ENCODE data around the gene CERS6. TPM values are rescaled to one million over a fixed set of nuclear protein-coding genes. Genes with fewer than 3 reads are reported as not detected.

The CERS6 gene
- total and polyA plus RNA-seq, 10 of the 15 experiments (the other 5 are each of a cell fraction or from before 2014, with no cell fraction given), result 1.3 to 20.4 (median 14.1) TPM

DNA sequence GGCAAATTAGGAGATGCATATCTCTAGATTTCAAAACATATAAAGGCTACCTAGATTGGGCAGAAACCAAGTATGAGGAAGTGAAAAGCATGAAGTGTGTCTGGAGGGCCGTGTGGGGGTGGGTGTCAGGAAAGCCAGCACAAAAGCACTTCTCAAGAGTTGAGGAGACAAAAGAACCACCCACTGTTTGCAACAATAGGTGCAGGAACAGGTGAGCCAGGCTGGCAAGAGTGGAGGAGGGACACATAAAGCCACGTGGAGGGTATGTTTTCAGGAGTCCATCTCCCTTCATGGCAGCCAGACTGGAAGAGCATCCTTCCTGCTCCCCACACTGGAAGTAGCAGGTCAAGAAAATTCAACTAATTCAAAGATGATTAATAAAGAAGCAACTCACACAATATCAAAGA, 96.4 kb downstream of the CERS6 start (continued):
- TF ChIP-seq, protein P1, sequence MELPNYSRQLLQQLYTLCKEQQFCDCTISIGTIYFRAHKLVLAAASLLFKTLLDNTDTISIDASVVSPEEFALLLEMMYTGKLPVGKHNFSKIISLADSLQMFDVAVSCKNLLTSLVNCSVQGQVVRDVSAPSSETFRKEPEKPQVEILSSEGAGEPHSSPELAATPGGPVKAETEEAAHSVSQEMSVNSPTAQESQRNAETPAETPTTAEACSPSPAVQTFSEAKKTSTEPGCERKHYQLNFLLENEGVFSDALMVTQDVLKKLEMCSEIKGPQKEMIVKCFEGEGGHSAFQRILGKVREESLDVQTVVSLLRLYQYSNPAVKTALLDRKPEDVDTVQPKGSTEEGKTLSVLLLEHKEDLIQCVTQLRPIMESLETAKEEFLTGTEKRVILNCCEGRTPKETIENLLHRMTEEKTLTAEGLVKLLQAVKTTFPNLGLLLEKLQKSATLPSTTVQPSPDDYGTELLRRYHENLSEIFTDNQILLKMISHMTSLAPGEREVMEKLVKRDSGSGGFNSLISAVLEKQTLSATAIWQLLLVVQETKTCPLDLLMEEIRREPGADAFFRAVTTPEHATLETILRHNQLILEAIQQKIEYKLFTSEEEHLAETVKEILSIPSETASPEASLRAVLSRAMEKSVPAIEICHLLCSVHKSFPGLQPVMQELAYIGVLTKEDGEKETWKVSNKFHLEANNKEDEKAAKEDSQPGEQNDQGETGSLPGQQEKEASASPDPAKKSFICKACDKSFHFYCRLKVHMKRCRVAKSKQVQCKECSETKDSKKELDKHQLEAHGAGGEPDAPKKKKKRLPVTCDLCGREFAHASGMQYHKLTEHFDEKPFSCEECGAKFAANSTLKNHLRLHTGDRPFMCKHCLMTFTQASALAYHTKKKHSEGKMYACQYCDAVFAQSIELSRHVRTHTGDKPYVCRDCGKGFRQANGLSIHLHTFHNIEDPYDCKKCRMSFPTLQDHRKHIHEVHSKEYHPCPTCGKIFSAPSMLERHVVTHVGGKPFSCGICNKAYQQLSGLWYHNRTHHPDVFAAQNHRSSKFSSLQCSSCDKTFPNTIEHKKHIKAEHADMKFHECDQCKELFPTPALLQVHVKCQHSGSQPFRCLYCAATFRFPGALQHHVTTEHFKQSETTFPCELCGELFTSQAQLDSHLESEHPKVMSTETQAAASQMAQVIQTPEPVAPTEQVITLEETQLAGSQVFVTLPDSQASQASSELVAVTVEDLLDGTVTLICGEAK (IDR thresholded peaks at IDR 0.05; ENCODE audit: borderline replicate concordance), result no peak
- TF ChIP-seq POLR2A (IDR thresholded peaks at IDR 0.05; ENCODE audit: low read depth, low read length), result no peak
- TF ChIP-seq CHD1 (IDR thresholded peaks at IDR 0.05; ENCODE audit: low read depth, low read length), result no peak
- TF ChIP-seq SIN3A (IDR thresholded peaks at IDR 0.05; ENCODE audit: low read depth, low read length), result no peak
- TF ChIP-seq ZNF274 (IDR thresholded peaks at IDR 0.05; ENCODE audit: insufficient read depth, insufficient read length), result no peak
- TF ChIP-seq FOXM1 (IDR thresholded peaks at IDR 0.05; ENCODE audit: low read depth, low read length), result no peak
- TF ChIP-seq, protein P2, sequence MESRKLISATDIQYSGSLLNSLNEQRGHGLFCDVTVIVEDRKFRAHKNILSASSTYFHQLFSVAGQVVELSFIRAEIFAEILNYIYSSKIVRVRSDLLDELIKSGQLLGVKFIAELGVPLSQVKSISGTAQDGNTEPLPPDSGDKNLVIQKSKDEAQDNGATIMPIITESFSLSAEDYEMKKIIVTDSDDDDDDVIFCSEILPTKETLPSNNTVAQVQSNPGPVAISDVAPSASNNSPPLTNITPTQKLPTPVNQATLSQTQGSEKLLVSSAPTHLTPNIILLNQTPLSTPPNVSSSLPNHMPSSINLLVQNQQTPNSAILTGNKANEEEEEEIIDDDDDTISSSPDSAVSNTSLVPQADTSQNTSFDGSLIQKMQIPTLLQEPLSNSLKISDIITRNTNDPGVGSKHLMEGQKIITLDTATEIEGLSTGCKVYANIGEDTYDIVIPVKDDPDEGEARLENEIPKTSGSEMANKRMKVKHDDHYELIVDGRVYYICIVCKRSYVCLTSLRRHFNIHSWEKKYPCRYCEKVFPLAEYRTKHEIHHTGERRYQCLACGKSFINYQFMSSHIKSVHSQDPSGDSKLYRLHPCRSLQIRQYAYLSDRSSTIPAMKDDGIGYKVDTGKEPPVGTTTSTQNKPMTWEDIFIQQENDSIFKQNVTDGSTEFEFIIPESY (IDR thresholded peaks at IDR 0.05), result no peak
- TF ChIP-seq, protein P3, sequence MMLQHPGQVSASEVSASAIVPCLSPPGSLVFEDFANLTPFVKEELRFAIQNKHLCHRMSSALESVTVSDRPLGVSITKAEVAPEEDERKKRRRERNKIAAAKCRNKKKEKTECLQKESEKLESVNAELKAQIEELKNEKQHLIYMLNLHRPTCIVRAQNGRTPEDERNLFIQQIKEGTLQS (IDR thresholded peaks at IDR 0.05; ENCODE audit: borderline replicate concordance, extremely low read depth, low read depth, low read length), result no peak
- TF ChIP-seq SMAD5 (IDR thresholded peaks at IDR 0.05; ENCODE audit: low read depth), result no peak
- no peak for TF ChIP-seq NR2C2 (IDR thresholded peaks at IDR 0.05; ENCODE audit: borderline replicate concordance, control insufficient read depth, insufficient read length, low read depth)
- TF ChIP-seq IKZF1 (conservative IDR thresholded peaks at IDR 0.05), result peak; percentile 55
- no peak for TF ChIP-seq GABPA (IDR thresholded peaks at IDR 0.05; ENCODE audit: low read depth)
- no peak for TF ChIP-seq YBX1 (IDR thresholded peaks at IDR 0.05)
- TF ChIP-seq KLF5 (IDR thresholded peaks at IDR 0.05; ENCODE audit: partially characterized antibody), result no peak
- no peak for TF ChIP-seq LARP7 (IDR thresholded peaks at IDR 0.05)
- TF ChIP-seq TBL1XR1 (IDR thresholded peaks at IDR 0.05; ENCODE audit: low read depth, low read length), result no peak
- peak; percentile 55; the same call in 1 of the 2 replicates for TF ChIP-seq MTA2 (IDR thresholded peaks at IDR 0.05; ENCODE audit: low read depth)
- TF ChIP-seq, protein P4, sequence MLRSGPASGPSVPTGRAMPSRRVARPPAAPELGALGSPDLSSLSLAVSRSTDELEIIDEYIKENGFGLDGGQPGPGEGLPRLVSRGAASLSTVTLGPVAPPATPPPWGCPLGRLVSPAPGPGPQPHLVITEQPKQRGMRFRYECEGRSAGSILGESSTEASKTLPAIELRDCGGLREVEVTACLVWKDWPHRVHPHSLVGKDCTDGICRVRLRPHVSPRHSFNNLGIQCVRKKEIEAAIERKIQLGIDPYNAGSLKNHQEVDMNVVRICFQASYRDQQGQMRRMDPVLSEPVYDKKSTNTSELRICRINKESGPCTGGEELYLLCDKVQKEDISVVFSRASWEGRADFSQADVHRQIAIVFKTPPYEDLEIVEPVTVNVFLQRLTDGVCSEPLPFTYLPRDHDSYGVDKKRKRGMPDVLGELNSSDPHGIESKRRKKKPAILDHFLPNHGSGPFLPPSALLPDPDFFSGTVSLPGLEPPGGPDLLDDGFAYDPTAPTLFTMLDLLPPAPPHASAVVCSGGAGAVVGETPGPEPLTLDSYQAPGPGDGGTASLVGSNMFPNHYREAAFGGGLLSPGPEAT (IDR thresholded peaks at IDR 0.05; ENCODE audit: low read depth), result 0 out of 2 replicates have a peak, but pooled peaks have one; percentile 35
- TF ChIP-seq DPF2 (IDR thresholded peaks at IDR 0.05), result peak; percentile 66; the same call in 1 of the 2 replicates
- TF ChIP-seq, protein P5, sequence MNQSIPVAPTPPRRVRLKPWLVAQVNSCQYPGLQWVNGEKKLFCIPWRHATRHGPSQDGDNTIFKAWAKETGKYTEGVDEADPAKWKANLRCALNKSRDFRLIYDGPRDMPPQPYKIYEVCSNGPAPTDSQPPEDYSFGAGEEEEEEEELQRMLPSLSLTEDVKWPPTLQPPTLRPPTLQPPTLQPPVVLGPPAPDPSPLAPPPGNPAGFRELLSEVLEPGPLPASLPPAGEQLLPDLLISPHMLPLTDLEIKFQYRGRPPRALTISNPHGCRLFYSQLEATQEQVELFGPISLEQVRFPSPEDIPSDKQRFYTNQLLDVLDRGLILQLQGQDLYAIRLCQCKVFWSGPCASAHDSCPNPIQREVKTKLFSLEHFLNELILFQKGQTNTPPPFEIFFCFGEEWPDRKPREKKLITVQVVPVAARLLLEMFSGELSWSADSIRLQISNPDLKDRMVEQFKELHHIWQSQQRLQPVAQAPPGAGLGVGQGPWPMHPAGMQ (IDR thresholded peaks at IDR 0.05; ENCODE audit: borderline replicate concordance), result no peak
- TF ChIP-seq RAD51 (IDR thresholded peaks at IDR 0.05), result no peak
- peak; percentile 91; the same call in 1 of the 2 replicates for TF ChIP-seq CBX5 (IDR thresholded peaks at IDR 0.05; ENCODE audit: low read depth)

Measured in GM12878 (cell line).